ENCODE data around the gene LMX1B. TPM values are rescaled to one million over a fixed set of nuclear protein-coding genes. Genes with fewer than 3 reads are reported as not detected.
A peak's percentile ranks its signal among the peaks of the same experiment; 100 is the strongest.
"Not testable (repeated sequence)": the region's sequence is repeated elsewhere in the genome, so short reads cannot be mapped to it uniquely, and the experiment has no call there.

The LMX1B gene
- total RNA-seq, 1 experiment from 2014 or later = 4.6 TPM

DNA sequence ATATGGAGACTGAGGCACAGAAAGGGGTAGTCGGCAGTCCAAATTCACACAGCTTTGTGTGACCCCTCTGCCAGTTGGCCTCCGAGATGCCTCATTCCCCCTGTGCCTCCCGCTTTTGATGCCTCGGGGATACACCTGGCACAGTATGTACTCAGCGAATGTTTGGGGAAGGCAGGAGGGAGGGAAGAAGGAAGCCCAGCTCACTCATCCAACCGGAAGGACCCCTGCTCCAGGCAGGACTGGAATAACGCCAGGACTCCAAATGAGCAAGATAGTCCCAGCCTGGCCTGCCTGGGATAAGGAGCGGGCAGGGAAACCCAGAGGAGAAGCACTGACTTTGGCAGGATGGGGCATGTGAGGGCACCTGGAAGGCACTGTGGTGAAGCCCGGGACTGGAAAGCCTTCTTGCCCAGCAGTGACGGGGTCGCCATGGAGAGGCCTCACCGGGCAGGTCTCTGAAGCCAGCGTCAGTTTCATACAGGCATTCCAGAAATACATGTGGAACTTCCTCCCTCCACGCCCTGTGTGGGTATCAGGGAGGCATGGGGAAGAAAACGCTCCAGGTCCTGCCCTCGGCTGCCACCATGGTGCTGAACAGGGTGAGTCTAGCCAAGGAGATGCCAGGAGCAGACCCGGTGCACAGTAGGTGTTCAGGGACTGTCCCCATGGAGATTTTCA lies 20.3 kb downstream of the LMX1B start:
- DNase-seq (ENCODE audit: low read depth) = no peak

DNA sequence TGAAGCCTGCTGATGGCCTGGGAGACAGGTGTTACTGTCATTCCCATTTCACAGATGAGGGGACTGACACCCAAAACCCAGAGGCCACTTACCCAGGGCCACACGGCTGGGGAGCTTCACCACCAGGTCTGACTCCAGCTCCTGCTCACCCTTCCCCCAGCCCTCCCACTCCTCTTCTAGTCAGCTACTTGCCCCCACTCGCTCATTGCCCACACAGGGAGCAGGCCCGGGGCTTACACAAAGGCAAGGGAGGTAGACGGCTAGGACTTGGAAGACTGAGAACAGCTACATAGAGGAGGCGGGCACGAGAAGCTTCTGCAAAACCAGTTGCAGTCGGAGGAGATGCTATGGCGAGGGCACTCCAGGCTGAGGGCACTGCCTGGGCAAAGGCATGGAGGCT lies 21.3 kb downstream of the LMX1B start:
- DNase-seq (ENCODE audit: low read depth) = no peak

DNA sequence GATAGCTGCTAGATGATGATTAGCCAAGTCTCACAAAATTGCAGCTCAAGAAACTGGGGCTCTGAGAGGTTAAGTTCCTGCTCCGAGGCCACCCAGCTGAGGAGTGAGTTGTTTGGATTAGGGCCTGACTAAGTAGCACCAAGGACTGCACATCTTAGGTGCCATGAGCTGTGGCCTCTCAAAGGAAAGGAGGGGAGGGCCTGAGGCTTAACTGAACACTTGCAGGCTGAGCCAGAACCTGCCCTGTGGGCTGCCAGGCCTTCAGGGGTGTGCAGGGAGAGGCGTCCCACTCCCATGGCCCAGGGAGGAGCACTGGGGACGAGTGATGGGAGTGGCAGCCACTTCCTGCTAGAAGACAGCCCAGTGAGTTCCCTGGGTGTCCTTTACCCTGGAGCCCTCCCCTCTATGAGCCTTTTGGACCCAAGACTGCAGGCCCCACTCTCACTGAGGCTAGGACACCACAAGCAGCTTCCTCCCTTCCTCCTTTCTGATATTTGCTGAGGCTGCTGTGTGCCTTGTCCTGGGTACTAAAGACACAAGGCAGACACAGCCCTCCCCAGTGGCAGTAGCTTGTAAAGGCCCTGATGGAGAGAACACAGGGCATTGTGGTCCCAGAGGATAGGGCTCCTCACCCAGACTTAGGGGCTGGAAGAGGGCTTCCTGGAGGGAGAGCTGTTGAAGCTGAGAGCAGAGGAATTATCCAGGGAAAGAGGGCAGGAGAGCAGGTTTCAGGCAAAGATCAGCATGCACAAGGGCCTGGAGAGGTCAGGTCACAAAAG lies 22.1 kb downstream of the LMX1B start:
- DNase-seq (ENCODE audit: low read depth) = no peak

DNA sequence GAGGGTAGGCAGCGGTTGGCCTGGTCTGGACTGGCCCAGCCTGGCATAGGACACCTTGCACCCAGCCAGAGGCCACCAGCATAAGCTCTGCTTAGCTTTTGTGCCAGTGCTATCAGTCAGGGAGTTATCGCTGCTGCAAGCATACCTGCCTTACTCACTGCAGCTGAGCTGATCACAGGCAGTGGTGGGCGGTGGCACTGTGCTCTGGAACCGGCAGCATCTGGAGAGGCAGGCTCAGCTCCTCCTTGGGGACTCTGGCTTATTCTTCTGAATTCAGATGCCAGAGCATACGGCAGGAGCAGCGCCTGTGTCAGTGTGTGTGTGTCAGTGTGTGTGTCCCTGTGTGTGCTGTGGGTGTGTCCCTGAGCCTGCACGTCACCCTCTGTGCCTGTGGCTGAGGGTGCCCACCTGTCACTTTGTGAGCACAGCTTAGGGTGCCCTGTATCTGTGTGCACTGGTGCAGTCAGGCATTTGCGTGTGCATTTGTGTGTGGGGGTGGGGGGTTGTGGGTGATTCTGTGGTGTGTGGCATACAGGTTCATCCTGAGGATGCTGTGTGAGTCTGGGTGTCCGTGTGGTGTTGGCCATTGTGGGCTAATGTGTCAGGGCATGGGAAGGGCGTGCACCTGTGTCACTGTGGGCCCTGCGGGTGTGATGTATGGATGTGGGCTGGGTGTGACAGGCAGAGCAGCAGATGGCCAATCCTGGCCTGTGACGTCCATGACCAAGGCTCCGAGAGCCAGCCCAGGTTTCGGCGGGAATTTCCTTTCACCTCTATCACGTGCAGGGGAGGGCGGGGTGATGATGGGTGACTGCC lies 23.5 kb downstream of the LMX1B start:
- DNase-seq (ENCODE audit: low read depth) = no peak

DNA sequence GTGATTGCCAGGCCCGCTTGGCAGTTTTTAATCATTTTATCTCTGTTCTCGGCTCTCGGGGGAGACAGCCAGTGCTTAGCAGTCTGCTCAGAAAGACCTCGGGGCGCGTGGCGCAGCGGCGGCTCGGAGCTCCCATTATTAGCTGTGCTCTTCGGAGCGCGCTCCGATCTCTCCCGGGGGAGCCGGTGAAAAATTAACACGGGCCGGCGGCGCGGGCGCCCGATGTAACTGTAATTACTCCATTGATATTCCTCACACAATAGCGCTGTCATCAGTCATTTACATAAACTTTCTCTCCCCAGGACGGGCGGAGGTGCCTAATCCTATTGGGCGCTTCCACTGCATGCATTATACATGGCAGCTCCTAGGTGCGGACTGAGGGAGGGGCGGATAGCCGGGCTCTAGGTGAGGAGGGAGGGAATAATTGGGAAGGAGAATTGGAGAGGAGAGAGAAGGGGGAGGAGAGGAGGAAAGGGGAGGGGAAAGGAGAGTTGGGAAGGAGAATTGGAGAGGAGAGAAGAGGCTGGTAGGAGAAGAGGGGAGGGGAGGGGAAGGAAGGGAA lies 24.9 kb downstream of the LMX1B start:
- no peak for DNase-seq (ENCODE audit: low read depth)

DNA sequence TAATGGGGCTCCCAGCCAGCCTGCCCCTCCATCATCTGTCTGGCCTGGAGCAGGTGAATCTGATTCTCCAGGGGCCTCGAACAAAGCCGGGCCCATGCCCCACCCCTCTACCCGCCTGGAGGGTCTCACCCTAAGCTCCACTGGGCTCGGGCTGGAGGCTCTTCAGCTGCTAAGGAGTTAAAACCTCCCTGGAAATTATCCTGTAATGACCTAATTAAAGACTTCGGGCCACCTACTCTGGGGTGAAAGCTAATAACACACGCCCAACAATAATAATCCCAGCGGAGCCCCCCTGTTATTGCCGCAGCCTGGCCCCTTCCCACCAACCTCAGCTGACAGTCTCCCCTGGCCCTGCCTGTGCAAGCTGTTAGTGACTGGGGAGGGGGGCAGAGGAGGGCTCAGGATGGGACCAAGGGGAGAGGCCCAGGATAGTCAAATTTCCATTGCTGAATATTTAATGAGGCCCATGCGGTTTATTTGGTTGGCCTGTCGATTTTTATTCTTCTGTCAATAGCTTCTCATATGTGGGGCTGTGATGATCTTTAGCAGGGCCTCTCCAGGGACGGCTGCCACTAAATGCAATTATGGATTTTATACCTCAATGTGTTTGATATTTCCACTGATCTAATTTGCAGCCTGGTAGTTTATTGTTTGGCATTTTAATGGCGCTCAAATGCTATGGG lies 25.7 kb downstream of the LMX1B start:
- no peak for DNase-seq (ENCODE audit: low read depth)

DNA sequence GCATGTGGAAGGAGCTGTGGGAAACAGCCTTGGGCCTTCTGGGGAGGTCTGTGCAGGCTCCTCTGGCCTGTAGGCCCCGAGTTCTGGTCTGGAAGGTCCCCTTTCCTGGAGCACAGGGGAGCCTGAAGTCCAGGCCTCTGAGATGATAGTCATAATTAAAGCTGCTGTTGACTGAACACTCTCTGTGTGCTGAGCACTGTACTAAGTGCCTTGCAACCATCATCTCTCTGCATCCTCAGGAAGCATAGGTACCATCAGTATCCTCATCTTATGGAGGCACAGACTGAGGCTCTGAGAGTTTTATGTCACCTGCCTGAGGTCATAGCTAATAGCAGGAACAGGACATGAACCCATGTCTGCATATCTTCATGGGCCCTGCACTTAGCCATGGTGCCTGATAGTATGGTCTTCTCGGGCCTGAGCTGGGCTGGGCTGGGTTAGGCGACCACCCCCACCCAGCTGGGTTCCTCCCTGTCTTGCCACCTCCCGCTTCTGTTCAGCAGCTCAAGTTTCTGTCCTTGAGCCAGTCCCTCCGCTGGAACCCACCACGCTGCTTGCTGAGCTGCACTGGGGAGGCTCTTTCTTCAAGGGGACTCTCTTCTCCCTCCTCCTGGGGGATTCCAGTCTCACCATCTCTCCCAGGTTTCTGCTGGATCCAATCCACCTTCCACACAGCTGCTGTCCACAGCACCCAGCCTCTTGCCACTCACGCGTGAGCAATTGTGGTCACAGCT lies 27.6 kb downstream of the LMX1B start:
- DNase-seq (ENCODE audit: low read depth) = no peak

DNA sequence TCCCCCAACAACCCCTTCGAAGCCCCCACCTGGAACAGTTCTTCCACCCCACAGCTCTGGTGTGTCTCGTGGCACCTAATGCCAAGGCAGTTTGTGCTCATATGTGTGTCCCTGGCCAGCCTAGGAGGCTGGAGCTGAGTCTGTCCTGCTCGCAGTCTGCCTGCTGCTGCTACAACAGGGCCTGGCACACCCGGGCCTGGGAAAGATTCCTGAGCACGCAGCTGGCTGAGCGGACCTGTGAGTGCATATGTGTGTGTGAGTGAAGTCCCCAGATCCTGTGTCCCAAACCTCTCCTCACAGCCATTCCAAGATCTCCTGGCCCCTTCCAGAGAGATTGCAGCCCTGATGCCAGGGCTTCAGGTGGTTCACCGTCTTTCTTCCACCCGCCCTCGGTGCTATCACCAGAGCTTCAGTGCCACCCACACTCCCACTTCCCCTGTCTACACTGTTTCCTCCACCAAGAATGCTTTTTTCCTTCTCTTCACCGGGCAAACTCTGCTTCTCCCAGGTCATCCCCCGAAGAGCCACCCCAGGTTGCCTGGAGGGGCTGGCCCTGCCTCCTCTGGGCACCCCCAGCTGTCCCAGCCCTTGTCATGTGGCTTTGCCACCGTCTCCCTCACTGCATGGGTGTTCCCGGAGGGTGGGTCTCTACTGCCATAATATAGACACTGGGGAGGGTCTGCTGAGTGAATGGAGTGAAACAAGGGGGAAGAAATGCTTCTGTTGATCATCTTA lies 28.4 kb downstream of the LMX1B start:
- no peak for DNase-seq (ENCODE audit: low read depth)

DNA sequence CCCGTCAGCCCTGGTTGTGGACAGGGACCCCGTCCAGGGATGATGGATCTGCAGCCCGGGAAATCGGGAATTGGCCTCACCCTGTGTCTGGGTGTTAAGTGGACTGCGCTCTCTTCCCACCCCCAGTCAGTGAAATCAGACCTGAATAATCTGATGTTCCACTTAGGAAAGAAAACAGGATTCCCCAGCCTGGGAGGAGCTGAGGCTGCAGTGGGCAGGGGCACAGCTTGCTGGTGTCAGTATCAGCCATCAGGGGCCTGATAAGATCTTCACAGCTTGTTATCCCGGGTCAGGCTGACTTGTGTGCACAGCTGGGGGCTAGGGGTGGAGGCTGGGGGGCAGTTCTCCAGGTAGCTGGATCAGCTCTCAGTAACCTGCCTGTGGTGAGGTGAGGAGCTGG lies 29.1 kb downstream of the LMX1B start:
- no peak for DNase-seq (ENCODE audit: low read depth)

DNA sequence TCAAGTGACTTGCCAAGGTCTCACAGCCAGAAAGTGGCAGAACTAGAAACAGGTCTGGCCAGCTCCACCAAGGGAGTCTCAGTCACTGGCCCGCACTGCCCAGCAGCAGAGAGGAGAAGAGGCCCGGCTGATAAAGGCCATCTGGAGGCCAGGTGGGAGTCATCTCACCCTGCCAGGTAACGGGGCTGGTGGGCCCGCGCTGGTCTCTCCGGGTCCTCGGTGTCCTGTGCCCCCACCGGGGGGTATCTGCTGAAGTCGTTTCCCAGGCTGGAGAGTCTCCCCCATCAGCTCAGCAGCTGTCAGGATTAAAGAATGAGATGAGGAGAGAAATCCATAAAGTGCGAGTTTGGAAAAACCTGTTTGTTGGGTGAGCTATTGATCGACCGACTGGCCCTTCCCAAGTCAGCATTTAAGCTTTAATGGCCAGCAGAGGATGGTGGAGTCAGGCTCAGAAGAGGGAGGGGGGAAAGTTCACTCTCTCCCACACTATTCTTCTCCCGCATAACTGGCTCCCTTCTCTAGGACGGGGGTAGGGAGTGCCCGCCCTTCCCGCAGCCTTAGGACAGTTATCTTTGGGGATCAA lies 30.3 kb downstream of the LMX1B start:
- DNase-seq (ENCODE audit: low read depth) = no peak

DNA sequence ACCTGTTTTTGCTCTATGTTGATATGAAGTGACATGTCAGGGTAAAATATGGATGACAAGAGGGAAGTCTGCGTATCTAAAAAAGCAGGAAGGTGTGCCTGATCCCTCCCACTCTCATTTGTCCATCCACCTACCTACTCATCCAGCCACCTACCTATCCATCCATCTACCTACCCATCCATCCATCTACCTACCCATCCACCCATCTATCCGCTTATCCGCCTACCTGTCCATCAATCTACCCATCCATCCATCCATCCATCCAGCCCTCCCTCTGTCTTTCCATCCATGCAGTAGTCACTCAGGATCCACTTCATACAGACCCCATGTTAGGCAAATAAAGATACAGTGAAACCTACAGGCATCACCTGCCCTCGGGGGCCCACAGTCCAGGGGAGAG lies 32.4 kb downstream of the LMX1B start:
- no peak for DNase-seq (ENCODE audit: low read depth)

DNA sequence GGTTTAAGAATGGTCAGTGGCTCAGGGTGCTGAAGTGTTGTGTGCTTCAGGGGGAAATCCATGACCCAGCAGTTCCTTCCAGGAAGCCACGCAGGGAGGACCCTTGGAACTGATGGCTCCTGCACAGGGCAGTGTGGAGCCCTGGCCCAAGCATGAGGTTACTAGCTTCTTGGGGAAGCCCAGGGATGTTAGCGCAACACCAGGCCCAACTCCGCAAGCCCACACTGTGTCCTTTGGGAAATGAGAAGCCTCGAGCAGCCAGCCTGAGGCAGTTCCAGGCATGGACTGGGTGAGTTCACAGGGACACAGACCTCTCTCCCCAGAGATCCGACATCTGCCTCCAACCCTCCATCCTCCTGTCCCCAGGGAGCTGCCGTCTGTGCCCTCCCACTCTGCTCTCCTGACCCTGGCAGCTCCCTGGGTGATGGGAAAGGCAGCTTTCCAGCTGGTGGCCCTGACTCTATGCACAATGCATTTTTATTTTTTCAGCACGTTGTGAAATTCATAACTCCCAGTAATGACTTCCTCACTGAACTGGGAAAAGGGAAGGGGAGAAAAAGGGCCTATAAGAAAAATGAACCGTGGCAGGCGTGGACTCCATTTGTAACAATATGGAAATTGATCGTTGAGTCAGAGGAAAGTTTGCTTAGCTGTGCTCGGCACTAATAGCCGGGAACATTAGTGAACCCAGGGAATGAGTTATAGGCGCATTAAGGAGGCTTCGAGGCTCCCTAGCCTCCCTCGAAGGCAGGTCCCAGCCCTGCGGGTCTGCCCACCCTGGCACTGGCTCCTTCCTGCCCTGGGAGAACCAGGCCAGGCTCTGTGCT lies 34.1 kb downstream of the LMX1B start:
- DNase-seq (ENCODE audit: low read depth) = no peak

DNA sequence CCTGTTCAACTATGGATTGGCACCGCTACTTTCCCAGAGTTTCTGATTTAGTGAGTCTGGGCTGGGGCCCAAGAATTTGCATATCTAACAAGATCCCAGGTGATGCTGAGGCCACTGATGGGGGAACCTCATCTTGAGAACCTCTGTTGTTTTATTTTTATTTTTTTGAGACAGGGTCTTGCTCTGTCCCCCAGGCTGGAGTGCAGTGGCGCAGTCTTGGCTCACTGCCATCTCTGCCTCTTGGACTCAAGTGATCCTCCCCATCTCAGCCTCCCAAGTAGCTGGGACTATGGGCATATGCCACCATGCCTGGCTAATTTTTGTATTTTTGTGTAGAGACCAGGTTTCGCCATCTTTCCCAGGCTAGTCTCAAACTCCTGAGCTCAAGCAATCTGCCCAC lies 35.7 kb downstream of the LMX1B start:
- no peak for DNase-seq (ENCODE audit: low read depth)

DNA sequence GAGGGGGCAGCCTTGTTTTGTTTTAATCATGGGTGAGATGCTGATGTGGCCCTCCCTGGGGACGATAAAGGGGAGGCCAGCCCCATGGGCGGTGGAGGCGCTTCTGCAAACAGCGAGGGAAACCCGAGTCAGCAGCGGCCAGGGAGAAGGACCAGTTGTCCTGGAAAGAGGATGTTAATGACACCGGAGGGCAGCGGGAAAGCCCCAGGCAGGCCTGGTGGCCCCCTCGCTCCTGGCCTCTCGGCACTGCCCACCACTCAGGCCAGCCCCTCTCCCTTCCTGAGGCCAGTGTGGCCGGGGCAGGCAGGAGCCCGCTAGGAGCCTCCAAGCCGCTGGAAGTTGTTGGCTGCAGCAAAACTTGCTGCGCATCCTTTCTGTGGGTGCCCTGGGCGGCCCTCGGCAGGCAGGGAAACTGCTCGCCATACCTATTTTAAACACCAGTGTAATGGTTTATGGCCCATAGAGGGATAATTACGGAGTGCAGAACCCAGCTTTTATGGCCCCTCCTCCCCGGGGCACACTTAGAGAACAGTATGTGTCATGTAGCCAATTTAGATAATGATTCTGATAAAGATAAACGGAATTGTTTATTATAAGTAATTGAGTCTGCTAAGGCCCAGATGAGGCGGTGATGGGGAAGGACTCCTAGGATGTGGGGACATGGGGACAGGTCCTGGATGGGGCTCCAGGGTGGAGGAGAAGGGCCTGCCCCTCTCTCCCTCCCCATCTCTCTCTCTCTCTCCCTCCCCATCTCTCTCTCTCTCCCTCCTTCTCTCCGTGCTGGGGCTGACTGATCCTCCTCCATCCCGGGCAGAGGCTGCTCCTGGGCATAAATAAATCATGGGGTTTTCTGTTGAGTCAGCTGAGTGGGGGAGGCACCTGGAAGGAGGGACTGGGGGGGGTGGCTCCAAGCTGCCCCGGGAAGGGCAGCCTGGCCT lies 36.9 kb downstream of the LMX1B start:
- peak; percentile 50 for DNase-seq (ENCODE audit: low read depth)

DNA sequence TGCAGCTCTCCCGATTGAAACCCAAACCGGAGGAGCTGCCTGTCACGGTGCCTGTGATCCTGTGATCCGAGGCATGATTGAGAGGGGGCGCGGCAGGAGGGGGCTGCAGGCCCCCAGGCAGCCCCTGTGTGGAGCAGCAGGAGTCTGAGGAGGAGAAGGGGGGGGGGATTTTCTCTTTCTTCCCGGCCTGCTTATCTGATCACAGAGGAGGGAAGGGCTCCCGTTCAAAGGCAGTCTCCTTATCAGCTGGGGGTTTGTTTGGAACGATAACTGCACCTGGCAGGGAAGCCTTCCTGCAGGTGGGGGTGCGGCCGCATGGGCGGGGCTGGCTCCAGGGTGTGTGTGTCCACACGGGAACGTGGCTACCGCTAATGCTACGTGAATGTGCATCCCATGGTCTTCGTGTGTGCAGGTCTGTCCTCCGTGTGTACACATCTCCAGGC lies 38.4 kb downstream of the LMX1B start:
- DNase-seq (ENCODE audit: low read depth) = no peak

DNA sequence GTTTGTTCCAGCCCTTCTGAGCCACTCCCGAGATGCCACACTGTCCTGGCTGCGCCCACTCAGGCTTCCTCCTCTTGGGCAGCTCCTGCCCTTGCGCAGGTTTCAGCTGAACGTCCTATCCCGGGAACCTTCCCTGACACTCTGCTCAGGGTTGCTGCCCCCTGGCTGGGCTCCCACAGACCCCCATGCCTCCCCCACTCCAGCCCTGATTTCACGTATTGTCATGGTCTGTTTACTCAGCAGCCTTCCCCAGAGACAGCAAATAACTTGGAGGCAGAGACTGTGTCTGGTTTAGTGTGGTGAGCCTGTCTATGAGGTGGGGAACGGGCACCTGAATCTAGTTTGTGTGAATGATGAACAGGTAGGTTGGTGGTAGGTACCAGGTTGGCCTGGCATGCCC lies 40.4 kb downstream of the LMX1B start:
- no peak for DNase-seq (ENCODE audit: low read depth)

DNA sequence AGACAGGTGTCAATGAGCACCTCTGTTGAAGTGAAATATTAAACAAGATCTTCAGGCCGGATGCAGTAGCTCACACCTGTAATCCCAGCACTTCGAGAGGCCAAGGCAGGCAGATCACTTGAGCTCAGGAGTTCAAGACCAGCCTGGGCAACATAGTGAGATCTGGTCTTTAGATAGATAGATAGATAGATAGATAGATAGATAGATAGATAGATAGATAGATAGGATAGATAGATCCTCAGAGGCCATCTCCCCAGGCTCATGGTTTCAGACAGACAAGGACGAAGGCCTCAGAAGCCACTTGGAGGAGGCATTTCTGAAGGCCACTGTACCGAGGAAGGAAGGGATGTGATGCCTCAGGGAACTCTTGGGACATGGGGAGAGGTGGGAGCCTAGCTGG lies 42.5 kb downstream of the LMX1B start:
- DNase-seq (ENCODE audit: low read depth) = not testable (repeated sequence)
